SU-DHL-6 (cell line): ENCODE measurements around the gene GABPB1.

Experiments
- H2AFZ ChIP-seq: fragments of 200-600 bp; sonication (generic); 2 replicates; pipeline ENCODE4 v1.6.1; 2014; ENCODE audit warnings: low read depth, mild to moderate bottlenecking, moderate library complexity, mixed read lengths, antibody characterized with exemption, low read length; ENCODE audit not compliant: severe bottlenecking
- H3F3A ChIP-seq: fragments of 200-600 bp; shearing (Covaris generic); 2 replicates; pipeline ENCODE4 v1.6.0; 2016; ENCODE audit warnings: antibody characterized with exemption, mild to moderate bottlenecking; ENCODE audit not compliant: insufficient read depth
- H3K27ac ChIP-seq: fragments of 200-600 bp; sonication (generic); 2 replicates; pipeline ENCODE4 v1.5.1; 2016; ENCODE audit warnings: low read depth, mild to moderate bottlenecking, low read length, moderate library complexity, mixed read lengths
- H3K27me3 ChIP-seq: fragments of 200-600 bp; sonication (generic), shearing (Covaris generic); 2 replicates; pipeline ENCODE4 v1.6.0; 2014; ENCODE audit warnings: mild to moderate bottlenecking, low read length
- H3K36me3 ChIP-seq: fragments of 200-600 bp; sonication (generic); 2 replicates; pipeline ENCODE4 v1.6.1; 2014; ENCODE audit warnings: mild to moderate bottlenecking, low read length, mixed read lengths
- H3K4me2 ChIP-seq: fragments of 300-600, 200-600 bp; shearing (Covaris generic), sonication (generic); 2 replicates; pipeline ENCODE4 v1.6.0; 2014; ENCODE audit warnings: low read length, low read depth, mild to moderate bottlenecking; ENCODE audit not compliant: poor library complexity, severe bottlenecking
- H3K4me3 ChIP-seq: fragments of 200-600 bp; sonication (generic); 2 replicates; pipeline ENCODE4 v1.5.1; 2014; ENCODE audit warnings: antibody characterized with exemption, low read length, mild to moderate bottlenecking, mixed read lengths; ENCODE audit not compliant: insufficient read depth, poor library complexity, severe bottlenecking
- H3K79me2 ChIP-seq: fragments of 200-600 bp; sonication (generic); 2 replicates; pipeline ENCODE4 v1.6.1; 2014; ENCODE audit warnings: mild to moderate bottlenecking, low read length, moderate library complexity; ENCODE audit not compliant: insufficient read depth
- H3K9ac ChIP-seq: fragments of 200-600 bp; sonication (generic); 2 replicates; pipeline ENCODE4 v1.7.0; 2014; ENCODE audit warnings: mild to moderate bottlenecking, low read length
- H3K9me2 ChIP-seq: fragments of 200-600 bp; sonication (generic); replicated peaks from 2 replicates; pipeline ENCODE4 v1.6.1; 2014; ENCODE audit warnings: low read length; ENCODE audit not compliant: insufficient read depth
- H3K9me3 ChIP-seq: fragments of 200-600 bp; sonication (generic); 2 replicates; pipeline ENCODE4 v1.6.1; 2014; ENCODE audit warnings: low read length, mixed read lengths; ENCODE audit not compliant: insufficient read depth
- H4K20me1 ChIP-seq: fragments of 200-600 bp; sonication (generic); 2 replicates; pipeline ENCODE4 v1.6.1; 2014; ENCODE audit warnings: low read depth, mild to moderate bottlenecking, antibody characterized with exemption, low read length, moderate library complexity, mixed read lengths
- CTCF ChIP-seq: fragments of 200-600 bp; sonication (generic); IDR thresholded peaks from one replicate; pipeline ENCODE4 v1.5.1; 2017; ENCODE audit warnings: antibody characterized with exemption, mild to moderate bottlenecking, low read length, moderate library complexity; ENCODE audit not compliant: insufficient read depth, poor library complexity, severe bottlenecking
- EZH2phosphoT487 ChIP-seq: fragments of 200-600 bp; sonication (generic), shearing (Covaris generic); conservative IDR thresholded peaks from 2 replicates; pipeline ENCODE4 v1.6.1; 2018; ENCODE audit warnings: mild to moderate bottlenecking, antibody characterized with exemption, low read length, moderate library complexity, mixed read lengths

GABPB1 gene

GRCh38 chr15:50260969-50261496 lies 94.0 kb downstream of the GABPB1 start:
- Histone ChIP-seq H3K27ac (no peak overlapping the region), H2AFZ (no peak overlapping the region), H3K27me3 (0 out of 2 replicates have a peak, but pooled peaks cover 4% of the 10 kb centered on the region), H3K9ac (no peak overlapping the region), H3K79me2 (no peaks in the 10 kb centered on the region), H3K9me3 (no peaks in the 10 kb centered on the region), H3K4me3 (no peak overlapping the region), H3K4me2 (no peak overlapping the region), H4K20me1 (no peaks in the 10 kb centered on the region), H3K9me2 (no peaks in the 10 kb centered on the region), H3F3A (no peaks in the 10 kb centered on the region), H3K36me3 (no peaks in the 10 kb centered on the region)
- no peak for TF ChIP-seq CTCF
- TF ChIP-seq EZH2phosphoT487 = no peak

GRCh38 chr15:50259276-50259675 lies 95.7 kb downstream of the GABPB1 start:
- no peak overlapping the region for H3K4me3 ChIP-seq
- no peak overlapping the region for H2AFZ ChIP-seq
- H3K9me3 ChIP-seq = no peaks in the 10 kb centered on the region
- H3K4me2 ChIP-seq = no peak overlapping the region
- H3K9ac ChIP-seq = no peak overlapping the region
- no peaks in the 10 kb centered on the region for H4K20me1 ChIP-seq
- no peaks in the 10 kb centered on the region for H3K36me3 ChIP-seq
- TF ChIP-seq CTCF (no peak), EZH2phosphoT487 (no peak)
- no peaks in the 10 kb centered on the region for H3K9me2 ChIP-seq
- 0 out of 2 replicates have a peak, but pooled peaks cover 4% of the 10 kb centered on the region for H3K27me3 ChIP-seq
- H3F3A ChIP-seq = no peaks in the 10 kb centered on the region
- no peaks in the 10 kb centered on the region for H3K79me2 ChIP-seq
- no peak overlapping the region for H3K27ac ChIP-seq

GRCh38 chr15:50257924-50258323 lies 97.1 kb downstream of the GABPB1 start:
- no peaks in the 10 kb centered on the region for H3K9me2 ChIP-seq
- H3K27ac ChIP-seq = no peak overlapping the region
- no peaks in the 10 kb centered on the region for H3F3A ChIP-seq
- no peak overlapping the region for H3K4me3 ChIP-seq
- H3K9me3 ChIP-seq = no peaks in the 10 kb centered on the region
- no peaks in the 10 kb centered on the region for H3K79me2 ChIP-seq
- no peaks in the 10 kb centered on the region for H4K20me1 ChIP-seq
- no peak overlapping the region for H3K9ac ChIP-seq
- H2AFZ ChIP-seq = no peak overlapping the region
- H3K27me3 ChIP-seq = 0 out of 2 replicates have a peak, but pooled peaks cover 4% of the 10 kb centered on the region
- H3K4me2 ChIP-seq = no peak overlapping the region
- H3K36me3 ChIP-seq = no peaks in the 10 kb centered on the region
- TF ChIP-seq CTCF = no peak
- TF ChIP-seq EZH2phosphoT487 = no peak

GRCh38 chr15:50257332-50257731 lies 97.7 kb downstream of the GABPB1 start:
- no peak overlapping the region for H3K4me2 ChIP-seq
- no peak overlapping the region for H3K27ac ChIP-seq
- TF ChIP-seq EZH2phosphoT487 (no peak), CTCF (no peak)
- no peaks in the 10 kb centered on the region for H3K79me2 ChIP-seq
- no peaks in the 10 kb centered on the region for H3K9me2 ChIP-seq
- H3K36me3 ChIP-seq = no peaks in the 10 kb centered on the region
- H3K4me3 ChIP-seq = no peak overlapping the region
- H3K27me3 ChIP-seq = 0 out of 2 replicates have a peak, but pooled peaks cover 4% of the 10 kb centered on the region
- H3F3A ChIP-seq = no peaks in the 10 kb centered on the region
- no peaks in the 10 kb centered on the region for H4K20me1 ChIP-seq
- no peak overlapping the region for H3K9ac ChIP-seq
- H2AFZ ChIP-seq = no peak overlapping the region
- H3K9me3 ChIP-seq = no peaks in the 10 kb centered on the region
